Nephron progenitor cell (in vitro differentiated cells): ENCODE data around the gene FLRT3.

ENCODE experiments used
- DNase-seq: peaks from one replicate; pipeline ENCODE4 v3.0.0; 2021
- H3K27ac Mint-ChIP-seq: 2 replicates; pipeline ENCODE4 v1.8.0; 2021; ENCODE audit warnings: mild to moderate bottlenecking, moderate library complexity, mixed read lengths
- H3K27me3 Mint-ChIP-seq: 2 replicates; pipeline ENCODE4 v1.8.0; 2021; ENCODE audit warnings: mild to moderate bottlenecking, low read depth, mixed read lengths; ENCODE audit not compliant: poor library complexity
- H3K36me3 Mint-ChIP-seq: 2 replicates; pipeline ENCODE4 v1.8.0; 2021; ENCODE audit warnings: low read depth, mixed read lengths
- H3K4me1 Mint-ChIP-seq: 2 replicates; pipeline ENCODE4 v1.8.0; 2021; ENCODE audit warnings: mixed read lengths
- H3K4me3 Mint-ChIP-seq: 2 replicates; pipeline ENCODE4 v1.8.0; 2021; ENCODE audit warnings: mild to moderate bottlenecking, moderate library complexity, mixed read lengths
- H3K9me3 Mint-ChIP-seq: 2 replicates; pipeline ENCODE4 v1.8.0; 2021; ENCODE audit warnings: mild to moderate bottlenecking, moderate library complexity, mixed read lengths
- TF ChIP-seq, protein P1 (sequence below): fragments of 200-600 bp; sonication (generic); IDR thresholded peaks from 2 replicates; pipeline ENCODE4 v1.5.0; 2021; ENCODE audit warnings: antibody characterized with exemption

FLRT3 gene

DNA sequence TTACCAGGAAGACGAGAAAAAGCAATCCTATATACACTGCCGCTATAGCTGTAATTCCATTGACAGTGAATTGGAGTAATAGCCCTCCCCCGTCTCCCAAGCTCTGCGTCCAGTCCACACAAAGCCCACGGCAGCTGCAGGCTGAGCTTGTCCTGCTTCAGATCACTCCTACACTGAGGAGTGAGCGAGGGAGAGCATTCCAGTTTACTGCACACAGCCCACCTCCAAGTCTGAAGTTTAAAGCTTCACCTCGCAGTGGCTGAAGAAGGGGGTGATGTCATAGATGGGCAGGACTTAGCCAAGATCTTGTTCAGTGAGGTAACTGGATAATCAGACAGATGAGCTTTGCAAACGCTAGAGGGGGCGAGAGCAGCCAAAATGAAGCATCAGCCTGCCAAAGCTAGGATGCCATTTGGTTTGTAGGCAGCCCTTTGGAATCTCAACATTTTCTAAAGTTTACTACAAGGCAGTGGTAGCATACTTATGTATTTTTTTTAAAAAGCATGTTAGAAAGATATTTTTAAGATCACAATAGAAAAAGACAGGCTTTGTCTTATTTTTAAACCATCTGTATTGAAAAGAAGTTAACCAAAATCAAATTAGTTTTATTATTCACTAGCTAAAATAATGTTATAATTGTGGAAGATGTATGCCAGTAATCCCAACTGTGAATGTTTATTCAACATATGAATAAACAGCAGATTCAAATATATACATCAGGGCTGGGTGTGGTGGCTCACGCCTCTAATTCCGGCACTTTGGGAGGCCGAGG lies at the start of gene FLRT3:
Gene FLRT3, minus strand, starts transcription at position 213 of the 772 bp plus-strand sequence. CDS start 10,106 bp downstream, outside the sequence.
- DNase-seq, result peak; percentile 75
- Mint-ChIP-seq H3K4me3 (peak within 1 kb of the TSS; percentile 91), H3K9me3 (no peaks in the 10 kb centered on the region), H3K4me1 (peaks cover 33% of the 10 kb centered on the region), H3K27ac (peak within 1 kb of the TSS; percentile 95), H3K27me3 (peaks cover 3% of the 10 kb centered on the region), H3K36me3 (no peaks in the 10 kb centered on the region)
- TF ChIP-seq, protein P1, sequence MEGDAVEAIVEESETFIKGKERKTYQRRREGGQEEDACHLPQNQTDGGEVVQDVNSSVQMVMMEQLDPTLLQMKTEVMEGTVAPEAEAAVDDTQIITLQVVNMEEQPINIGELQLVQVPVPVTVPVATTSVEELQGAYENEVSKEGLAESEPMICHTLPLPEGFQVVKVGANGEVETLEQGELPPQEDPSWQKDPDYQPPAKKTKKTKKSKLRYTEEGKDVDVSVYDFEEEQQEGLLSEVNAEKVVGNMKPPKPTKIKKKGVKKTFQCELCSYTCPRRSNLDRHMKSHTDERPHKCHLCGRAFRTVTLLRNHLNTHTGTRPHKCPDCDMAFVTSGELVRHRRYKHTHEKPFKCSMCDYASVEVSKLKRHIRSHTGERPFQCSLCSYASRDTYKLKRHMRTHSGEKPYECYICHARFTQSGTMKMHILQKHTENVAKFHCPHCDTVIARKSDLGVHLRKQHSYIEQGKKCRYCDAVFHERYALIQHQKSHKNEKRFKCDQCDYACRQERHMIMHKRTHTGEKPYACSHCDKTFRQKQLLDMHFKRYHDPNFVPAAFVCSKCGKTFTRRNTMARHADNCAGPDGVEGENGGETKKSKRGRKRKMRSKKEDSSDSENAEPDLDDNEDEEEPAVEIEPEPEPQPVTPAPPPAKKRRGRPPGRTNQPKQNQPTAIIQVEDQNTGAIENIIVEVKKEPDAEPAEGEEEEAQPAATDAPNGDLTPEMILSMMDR, result peak; percentile 74

DNA sequence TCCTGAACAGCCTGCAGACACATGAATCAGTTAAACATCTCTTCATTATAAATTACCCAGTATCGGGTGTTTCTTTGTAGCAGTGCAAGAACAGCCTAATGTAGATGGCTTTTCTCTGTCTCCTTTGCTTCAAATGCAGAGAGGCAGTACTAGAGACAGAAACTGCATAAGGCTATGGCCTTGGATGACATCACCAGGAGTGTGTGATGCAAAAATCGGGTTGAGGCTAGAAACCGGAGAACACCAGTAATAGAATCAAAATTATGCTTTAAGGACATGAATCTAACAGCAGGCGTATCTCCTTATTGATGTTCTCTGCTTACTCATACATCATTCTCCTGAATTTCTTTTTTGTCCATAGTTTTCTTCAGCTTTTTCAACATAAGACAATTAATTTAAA lies 49.3 kb upstream of the FLRT3 start:
- Mint-ChIP-seq H3K27ac (no peak overlapping the region), H3K9me3 (peaks cover 16% of the 10 kb centered on the region), H3K4me1 (no peaks in the 10 kb centered on the region), H3K36me3 (no peaks in the 10 kb centered on the region), H3K4me3 (no peak overlapping the region), H3K27me3 (peaks cover 3% of the 10 kb centered on the region)
- no peak for DNase-seq
- TF ChIP-seq, protein P1, result no peak

DNA sequence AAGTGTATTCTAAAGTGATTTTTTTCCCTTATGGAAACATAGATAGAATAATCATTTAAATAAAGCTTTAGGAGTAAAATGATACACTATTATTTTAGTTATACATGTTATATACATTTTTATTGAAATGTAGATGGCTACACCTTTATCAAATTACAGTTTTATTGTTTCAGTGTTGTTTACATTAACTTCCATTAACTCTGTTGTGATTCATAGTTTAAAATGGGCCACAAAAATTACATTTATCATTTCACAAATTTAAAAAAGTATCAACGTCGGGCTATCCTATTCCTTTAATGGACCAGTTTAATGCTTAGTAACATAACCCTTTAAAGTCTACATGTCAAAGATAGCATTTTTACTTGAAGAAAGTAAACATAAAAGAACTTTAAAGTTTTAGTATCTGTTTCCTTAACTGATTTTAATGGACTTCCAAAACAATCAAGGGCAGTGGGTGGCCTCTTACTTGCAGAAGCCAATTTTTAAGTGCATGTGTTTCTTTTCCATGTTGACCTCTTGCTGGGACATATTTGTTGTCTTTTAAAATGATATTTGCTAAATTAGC lies 47.8 kb upstream of the FLRT3 start:
- TF ChIP-seq, protein P1, result no peak
- Mint-ChIP-seq H3K36me3 (no peaks in the 10 kb centered on the region), H3K27ac (no peak overlapping the region), H3K4me3 (no peak overlapping the region), H3K4me1 (no peaks in the 10 kb centered on the region), H3K9me3 (peaks cover 12% of the 10 kb centered on the region), H3K27me3 (peaks cover 3% of the 10 kb centered on the region)
- no peak for DNase-seq

DNA sequence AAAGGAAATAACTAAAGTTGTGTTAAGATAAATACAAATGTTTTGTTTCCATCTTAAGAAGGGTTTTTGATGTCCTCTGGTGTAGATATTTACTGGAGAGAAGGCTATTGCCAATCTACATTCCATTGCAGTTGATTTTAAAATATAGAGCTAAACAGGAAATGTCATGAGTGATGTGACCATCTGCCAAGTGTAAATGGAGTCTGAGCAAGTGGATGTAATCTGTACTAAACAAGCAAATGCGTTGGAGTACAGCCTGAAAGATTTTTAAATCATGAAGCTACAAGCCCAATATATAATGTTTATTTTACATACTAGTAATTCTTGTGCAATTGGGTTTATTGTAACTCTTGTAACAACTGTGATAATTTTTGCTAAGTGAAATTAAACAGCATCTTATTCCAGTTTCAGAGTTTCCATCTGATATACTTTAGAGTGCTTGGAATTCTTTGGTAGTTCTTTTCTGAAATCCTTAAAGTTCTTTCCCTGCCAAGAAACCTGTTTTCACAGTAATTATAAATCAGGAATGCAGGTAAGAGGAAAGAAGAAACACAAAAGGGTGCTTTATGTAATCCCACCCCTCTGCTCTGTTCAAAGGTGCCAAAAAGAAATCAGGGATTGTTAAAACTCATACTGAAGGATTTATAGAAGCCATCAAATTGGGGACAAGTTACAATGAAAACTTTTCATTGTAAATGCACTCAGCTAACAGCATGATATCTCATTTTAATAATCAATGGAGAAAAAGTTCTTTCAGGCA lies 47.2 kb upstream of the FLRT3 start:
- Mint-ChIP-seq H3K27me3 (peaks cover 3% of the 10 kb centered on the region), H3K36me3 (no peaks in the 10 kb centered on the region), H3K9me3 (peaks cover 12% of the 10 kb centered on the region), H3K4me1 (no peaks in the 10 kb centered on the region), H3K4me3 (no peak overlapping the region), H3K27ac (no peak overlapping the region)
- TF ChIP-seq, protein P1, result no peak
- no peak for DNase-seq

DNA sequence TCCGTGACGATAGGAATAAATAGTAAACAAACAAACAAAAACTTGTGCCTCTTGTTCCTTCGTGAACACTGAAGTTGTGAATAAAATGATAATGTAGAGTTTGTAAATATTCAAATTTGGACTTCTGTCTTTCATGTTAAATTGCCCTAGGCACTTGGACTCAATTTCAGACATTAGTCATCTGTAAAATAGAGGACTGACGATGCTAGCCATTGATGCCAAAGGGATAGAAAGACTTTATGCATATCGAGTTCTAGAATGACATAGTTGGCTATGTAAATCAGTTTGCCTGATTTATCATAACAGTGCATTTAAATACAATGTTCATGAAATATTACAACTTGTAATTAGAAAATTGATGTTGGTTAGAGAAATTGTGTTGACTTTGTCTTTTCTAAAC lies 45.9 kb upstream of the FLRT3 start:
- TF ChIP-seq, protein P1, result no peak
- Mint-ChIP-seq H3K9me3 (peaks cover 8% of the 10 kb centered on the region), H3K27ac (no peak overlapping the region), H3K27me3 (peaks cover 3% of the 10 kb centered on the region), H3K36me3 (no peaks in the 10 kb centered on the region), H3K4me1 (peaks cover 6% of the 10 kb centered on the region), H3K4me3 (no peak overlapping the region)
- DNase-seq, result no peak
